HG03060 (cell line): ENCODE results near the gene PRDM16.

Source experiments
- ATAC-seq: cut with Tn5 transposase; IDR thresholded peaks from one replicate; pipeline ENCODE4 v1.9.1; 2021; ENCODE audit warnings: low read depth, moderate number of reproducible peaks; ENCODE audit not compliant: unreplicated experiment

PRDM16 gene

GRCh38 chr1:3217979-3218679 is 149.1 kb downstream of the PRDM16 start:
- no peak for ATAC-seq

DNA sequence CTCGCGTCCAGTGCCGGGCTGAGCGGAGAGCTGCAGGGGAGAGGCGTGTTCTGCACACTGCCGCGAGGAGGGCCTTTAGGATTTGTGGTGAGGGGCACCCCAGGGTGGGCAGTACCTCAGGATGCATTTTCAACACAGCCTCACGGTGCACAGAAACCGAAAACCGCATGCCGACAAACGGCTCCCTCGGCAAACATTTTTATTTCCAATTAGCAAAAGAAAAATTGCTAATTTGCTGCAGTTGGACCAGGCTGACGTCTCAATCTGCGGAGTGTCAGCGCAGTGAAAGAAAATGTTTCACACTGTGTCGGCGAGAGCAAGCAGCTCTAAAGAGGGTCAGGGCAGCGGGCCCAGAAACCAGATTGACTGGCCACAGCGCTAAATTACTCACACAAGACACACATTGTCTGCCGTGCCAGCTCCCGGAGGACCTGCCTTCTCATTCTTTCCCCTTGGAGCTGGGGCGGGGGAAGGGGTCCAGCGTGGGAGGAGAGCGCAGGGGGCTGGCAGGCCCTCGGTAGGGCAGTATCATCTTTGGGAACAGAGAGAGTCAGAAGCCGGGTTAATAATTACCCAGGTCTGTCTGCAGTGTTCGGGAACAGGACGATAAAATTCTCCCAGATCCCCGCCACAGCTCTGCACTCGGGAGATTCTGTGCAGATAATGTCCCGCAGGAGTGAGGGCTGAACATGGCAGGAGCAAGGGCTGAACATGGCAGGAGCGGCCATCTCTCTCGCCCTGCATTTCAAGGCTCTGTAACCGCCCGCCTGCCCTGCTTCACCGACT is 150.2 kb downstream of the PRDM16 start:
- ATAC-seq: no peak

DNA sequence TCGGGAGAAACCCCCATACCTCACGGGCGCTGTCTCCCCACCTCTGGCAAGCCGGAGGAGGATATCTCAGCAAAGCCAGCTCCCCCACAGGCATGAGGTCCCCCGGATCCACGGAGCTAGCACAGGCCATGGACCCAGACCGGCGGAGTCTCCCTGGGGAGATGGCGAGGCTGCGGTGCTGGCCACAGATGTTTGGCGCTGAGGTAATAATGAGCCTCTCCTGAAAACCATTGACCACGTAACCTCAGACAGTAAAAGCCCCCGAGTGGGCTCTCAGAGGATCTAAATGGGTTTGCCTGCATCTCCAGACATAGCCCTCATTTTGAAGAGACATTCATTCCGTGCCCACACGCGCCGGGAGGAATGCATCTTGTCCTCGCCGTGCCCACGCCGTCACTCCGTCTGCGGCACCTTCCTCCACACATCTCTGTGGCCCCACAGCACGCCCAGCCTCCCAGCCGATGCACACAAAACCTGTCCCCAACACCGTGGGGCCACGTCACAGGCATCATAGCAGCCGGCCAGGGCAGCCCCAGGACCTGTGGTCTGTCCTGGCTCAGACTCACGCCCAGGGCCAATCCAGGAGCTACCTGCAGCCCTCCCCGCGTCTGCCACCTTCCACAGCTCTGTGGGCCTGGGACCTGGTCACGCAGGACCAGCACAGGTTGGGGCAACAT is 150.9 kb downstream of the PRDM16 start:
- ATAC-seq: no peak

GRCh38 chr1:3221112-3222041 is 152.4 kb downstream of the PRDM16 start:
- ATAC-seq: no peak

DNA sequence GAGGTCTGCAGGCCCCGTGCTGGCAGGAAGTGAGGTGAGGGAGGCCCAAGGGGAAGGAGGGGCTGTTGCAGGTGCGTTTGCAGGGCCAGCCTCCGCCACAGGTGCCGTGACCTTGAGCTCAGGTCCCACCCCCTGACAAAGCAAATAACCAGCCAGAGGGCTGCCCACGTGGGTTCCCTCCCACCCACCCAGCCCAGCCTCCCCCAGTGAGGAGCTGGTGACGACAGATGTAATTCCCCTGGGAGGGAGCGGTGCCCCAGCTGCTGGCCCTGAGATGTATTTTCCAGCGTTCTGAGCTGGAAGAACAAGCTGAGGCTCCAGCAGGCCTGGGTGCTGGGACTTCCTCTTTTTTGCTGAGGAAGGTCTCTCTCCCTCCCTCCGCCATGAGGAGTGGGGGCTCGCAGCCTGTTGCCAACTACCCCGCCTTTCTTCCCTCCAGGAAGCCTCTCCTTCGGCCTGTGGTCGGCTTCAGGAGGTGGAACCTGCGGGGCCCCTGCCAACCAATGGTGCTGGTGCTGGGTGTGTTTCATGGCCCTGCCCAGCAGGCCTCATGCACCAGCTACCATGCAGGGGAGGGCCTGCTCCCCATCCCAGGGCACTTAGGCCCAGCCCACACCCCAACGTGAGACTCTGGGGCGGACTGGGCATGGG is 153.2 kb downstream of the PRDM16 start:
- no peak for ATAC-seq

DNA sequence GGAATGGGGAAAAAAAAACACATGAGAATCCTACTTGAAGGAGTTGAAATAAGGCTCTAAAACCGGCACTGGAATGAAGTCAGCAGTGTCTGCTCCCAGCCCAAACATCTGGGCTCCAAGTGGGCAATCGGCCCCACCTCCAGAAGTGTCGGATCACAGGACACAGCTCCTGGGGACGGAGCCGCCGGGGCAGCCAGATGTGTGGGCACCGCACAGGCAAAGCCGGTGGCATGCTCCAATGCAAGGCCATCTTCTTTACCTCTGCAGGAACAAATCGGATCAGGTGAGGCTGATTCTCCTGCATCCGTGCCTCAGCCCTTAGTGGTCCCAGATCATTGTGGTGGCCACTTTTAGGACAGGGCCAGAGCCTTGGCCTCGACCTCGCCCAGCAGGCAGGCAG is 156.7 kb downstream of the PRDM16 start:
- no peak for ATAC-seq

DNA sequence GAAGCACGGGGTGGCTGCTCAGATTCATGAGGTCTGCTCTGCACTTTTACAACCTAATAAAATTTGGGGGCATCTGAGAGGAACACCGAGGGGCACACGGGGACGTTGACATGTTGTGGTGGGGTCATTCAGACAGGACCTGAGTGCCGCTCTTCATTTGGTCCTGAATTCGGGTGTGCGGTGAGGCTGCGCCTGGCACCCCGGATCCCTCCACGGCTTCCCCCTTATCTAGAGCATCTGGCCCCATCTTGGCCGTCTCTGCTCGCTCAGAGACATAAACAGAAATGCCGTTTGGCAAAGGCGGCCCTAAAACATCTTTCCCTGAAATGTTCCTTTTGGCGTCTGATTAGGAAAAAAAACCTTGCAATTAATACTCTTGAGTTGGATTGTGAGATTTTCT is 157.2 kb downstream of the PRDM16 start:
- no peak for ATAC-seq

GRCh38 chr1:3226701-3227350 is 157.8 kb downstream of the PRDM16 start:
- no peak for ATAC-seq

DNA sequence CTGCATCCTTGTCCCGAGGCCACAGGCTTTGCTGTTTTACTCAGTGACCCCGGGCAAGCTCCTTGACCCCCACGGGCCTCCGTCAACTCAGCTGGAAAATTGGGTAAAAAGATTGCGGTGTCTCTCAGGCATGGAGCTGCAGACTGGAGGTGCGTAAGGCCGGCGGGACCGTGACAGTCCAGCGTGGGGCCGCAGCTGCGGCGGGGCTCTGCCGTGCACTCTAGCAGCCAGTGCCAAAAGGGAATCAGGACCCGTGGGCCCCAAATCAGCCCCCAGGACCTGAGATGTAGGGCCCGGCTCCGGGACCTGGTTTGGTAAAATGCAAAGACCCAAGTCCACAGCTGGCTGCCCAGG is 158.3 kb downstream of the PRDM16 start:
- no peak for ATAC-seq

GRCh38 chr1:3227893-3228292 is 158.9 kb downstream of the PRDM16 start:
- no peak for ATAC-seq

- ATAC-seq: no peak
Observed at GRCh38 chr1:3229081-3229725, 160.2 kb downstream of the PRDM16 start.

- no peak for ATAC-seq
Observed at GRCh38 chr1:3230553-3230952, 161.6 kb downstream of the PRDM16 start.

GRCh38 chr1:3231245-3231644 is 162.2 kb downstream of the PRDM16 start:
- no peak for ATAC-seq

- ATAC-seq: no peak
Observed at GRCh38 chr1:3231826-3232225, 162.8 kb downstream of the PRDM16 start.

GRCh38 chr1:3233031-3233430 is 164.0 kb downstream of the PRDM16 start:
- ATAC-seq: no peak

GRCh38 chr1:3233551-3233950 is 164.5 kb downstream of the PRDM16 start:
- ATAC-seq: no peak

GRCh38 chr1:3234281-3234680 is 165.3 kb downstream of the PRDM16 start:
- no peak for ATAC-seq

DNA sequence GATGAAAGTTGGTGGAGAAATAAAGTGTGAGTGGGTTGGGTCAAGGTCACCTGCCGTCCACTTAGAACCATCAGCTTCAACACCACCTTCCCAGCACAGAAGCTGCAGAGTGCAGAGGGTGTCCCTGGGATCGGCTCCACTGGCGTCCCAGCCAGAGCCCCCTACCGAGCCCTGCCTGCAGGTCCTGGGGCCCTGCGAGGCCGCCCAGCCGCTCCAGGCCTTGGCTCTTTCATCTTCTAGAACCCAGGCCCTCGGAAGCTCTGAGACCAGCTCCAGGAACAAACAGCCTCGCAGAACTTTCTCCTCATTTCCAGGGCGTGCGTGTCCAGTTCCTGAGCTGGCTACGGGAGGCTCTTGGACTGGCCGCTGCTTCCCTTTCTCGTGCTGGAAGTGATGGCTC is 166.0 kb downstream of the PRDM16 start:
- no peak for ATAC-seq

DNA sequence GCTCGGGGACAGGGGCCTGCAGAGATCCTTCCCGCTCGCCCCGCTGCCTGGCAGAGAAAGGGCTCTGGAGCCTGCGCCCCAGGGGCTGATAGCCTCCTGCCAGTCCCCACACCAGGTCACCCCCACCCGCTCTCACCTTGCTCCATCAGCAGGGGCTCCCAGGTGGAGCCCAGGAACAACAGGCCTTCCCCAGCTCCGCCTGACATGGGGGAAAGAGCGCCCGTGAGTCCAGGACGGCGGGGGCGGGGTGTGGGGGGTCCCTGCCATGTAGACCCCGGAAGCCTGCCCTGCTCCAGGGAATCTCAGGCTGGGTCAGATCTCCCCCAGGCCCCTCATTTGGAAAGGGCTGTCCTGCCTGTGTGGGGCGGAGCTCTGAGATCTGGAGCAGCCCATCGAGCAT is 166.5 kb downstream of the PRDM16 start:
- no peak for ATAC-seq
